SK-N-SH (cell line): ENCODE measurements around the gene CTCFL. TPM values are rescaled to one million over a fixed set of nuclear protein-coding genes. Genes with fewer than 3 reads are reported as not detected.
"Not testable (repeated sequence)": the region's sequence is repeated elsewhere in the genome, so short reads cannot be mapped to it uniquely, and the experiment has no call there.

Experiments
- CTCF ChIA-PET: fragments of 300-600, 350-600 bp; formaldehyde crosslinking; extraction: SDS; loops from one replicate; lab custom pipeline; 2021; lab: Yijun Ruan, JAX
- POLR2A ChIA-PET: fragments of 350-600 bp; sonication (Branson Sonifier 250); formaldehyde crosslinking; extraction: SDS; loops from one replicate; lab custom pipeline; 2020; ENCODE audit warnings: antibody characterized with exemption, inconsistent platforms; lab: Yijun Ruan, JAX
- DNase-seq: peaks from one replicate; pipeline ENCODE4 v3.0.0; 2012
- H2AFZ ChIP-seq: fragments of 200-600 bp; sonication (generic); 2 replicates; pipeline ENCODE4 v1.8.1; 2016; ENCODE audit warnings: antibody characterized with exemption, mild to moderate bottlenecking, low read depth
- H3F3A ChIP-seq: fragments of 200-600 bp; sonication (generic); replicated peaks from 2 replicates; pipeline ENCODE3; 2016; ENCODE audit warnings: antibody characterized with exemption, mild to moderate bottlenecking; ENCODE audit not compliant: insufficient read depth
- H3K27ac ChIP-seq, 2 experiments: fragments of 200-500 bp in 1 of 2; fragments of 200-600 bp in 1 of 2; sonication (Bioruptor generic) in 1 of 2; sonication (generic), shearing (Covaris generic) in 1 of 2; 2 replicates each; pipeline versions ENCODE4 v1.5.1 to v1.6.1; 2014 to 2016; ENCODE audit warnings: low read depth in 2 of 2, inconsistent platforms in 1 of 2, low read length in 1 of 2, mild to moderate bottlenecking in 1 of 2, mixed read lengths in 1 of 2
- H3K27me3 ChIP-seq: fragments of 200-600 bp; sonication (generic), shearing (Covaris generic); 2 replicates; pipeline ENCODE4 v1.6.1; 2016; ENCODE audit warnings: mixed run types; ENCODE audit not compliant: insufficient read depth
- H3K36me3 ChIP-seq, 2 experiments: fragments of 200-500 bp in 1 of 2; fragments of 200-600 bp in 1 of 2; sonication (Bioruptor generic) in 1 of 2; sonication (generic) in 1 of 2; replicated peaks in 1 of 2; 2 replicates each; pipeline versions ENCODE3 to v1.5.1; 2014 to 2016; ENCODE audit warnings: low read length in 1 of 2, mild to moderate bottlenecking in 1 of 2; ENCODE audit not compliant: insufficient read depth in 2 of 2, control insufficient read depth in 1 of 2
- H3K4me1 ChIP-seq, 2 experiments: fragments of 200-500 bp in 1 of 2; fragments of 200-600 bp in 1 of 2; sonication (Bioruptor generic) in 1 of 2; sonication (generic), shearing (Covaris generic) in 1 of 2; 2 replicates each; pipeline versions ENCODE4 v1.5.1 to v1.6.1; 2014 to 2016; ENCODE audit warnings: low read depth in 1 of 2, low read length in 1 of 2, mixed run types in 1 of 2; ENCODE audit not compliant: insufficient read depth in 2 of 2, control insufficient read depth in 1 of 2
- H3K4me2 ChIP-seq: fragments of 200-600 bp; sonication (generic), shearing (Covaris generic); 2 replicates; pipeline ENCODE4 v1.6.1; 2017; ENCODE audit warnings: mixed run types
- H3K4me3 ChIP-seq, 2 experiments: fragments of 200-500 bp in 1 of 2; fragments of 200-600 bp in 1 of 2; sonication (Bioruptor generic) in 1 of 2; sonication (generic), shearing (Covaris generic) in 1 of 2; 2 replicates each; pipeline versions ENCODE4 v1.5.1 to v1.8.1; 2014 to 2016; ENCODE audit warnings: low read depth in 2 of 2, inconsistent platforms in 1 of 2, low read length in 1 of 2, mild to moderate bottlenecking in 1 of 2, mixed read lengths in 1 of 2, moderate library complexity in 1 of 2
- H3K79me2 ChIP-seq: fragments of 200-600 bp; sonication (generic); 2 replicates; pipeline ENCODE4 v1.8.1; 2017; ENCODE audit warnings: mild to moderate bottlenecking; ENCODE audit not compliant: insufficient read depth
- H3K9ac ChIP-seq: fragments of 200-600 bp; sonication (generic); 2 replicates; pipeline ENCODE4 v1.6.1; 2017; ENCODE audit warnings: mixed run types
- H3K9me2 ChIP-seq: fragments of 200-600 bp; sonication (generic); 2 replicates; pipeline ENCODE4 v1.6.1; 2017; ENCODE audit warnings: mixed run types
- H3K9me3 ChIP-seq: fragments of 200-600 bp; sonication (generic); 2 replicates; pipeline ENCODE4 v1.6.1; 2017; ENCODE audit warnings: mixed run types, mild to moderate bottlenecking, moderate library complexity
- H4K20me1 ChIP-seq: fragments of 200-600 bp; sonication (generic); 2 replicates; pipeline ENCODE4 v1.6.1; 2017; ENCODE audit warnings: mild to moderate bottlenecking, mixed run types; ENCODE audit not compliant: insufficient read depth
- CHD2 ChIP-seq: fragments of 150-350 bp; IDR thresholded peaks from 2 replicates; pipeline ENCODE4 v1.6.1; 2018; ENCODE audit warnings: low read length; ENCODE audit not compliant: partially characterized antibody
- ELF1 ChIP-seq: IDR thresholded peaks from 2 replicates; pipeline ENCODE4 v1.4.0; 2012
- FOSL2 ChIP-seq: IDR thresholded peaks from 2 replicates; pipeline ENCODE4 v1.4.0; 2012; ENCODE audit warnings: low read depth, mild to moderate bottlenecking, moderate library complexity, borderline replicate concordance
- FOXJ3 ChIP-seq: sonication (generic); formaldehyde crosslinking; IDR thresholded peaks from 2 replicates; pipeline ENCODE4 v1.5.1; 2020; ENCODE audit warnings: mild to moderate bottlenecking, missing genetic modification reagents
- FOXM1 ChIP-seq: IDR thresholded peaks from 2 replicates; pipeline ENCODE4 v1.4.0; 2012; ENCODE audit warnings: low read depth, mild to moderate bottlenecking
- JUND ChIP-seq: IDR thresholded peaks from 2 replicates; pipeline ENCODE4 v1.4.0; 2012
- NFIC ChIP-seq: IDR thresholded peaks from 2 replicates; pipeline ENCODE4 v1.4.0; 2012; ENCODE audit warnings: borderline replicate concordance
- POLR2AphosphoS5 ChIP-seq: IDR thresholded peaks from 2 replicates; pipeline ENCODE4 v1.6.1; 2012; ENCODE audit warnings: low read depth, low read length
- RAD21 ChIP-seq: IDR thresholded peaks from 2 replicates; pipeline ENCODE4 v1.6.1; 2012; ENCODE audit warnings: mild to moderate bottlenecking, low read length
- SMC3 ChIP-seq: IDR thresholded peaks from 2 replicates; pipeline ENCODE4 v1.6.1; 2012; ENCODE audit warnings: low read depth, low read length, improper control_type of control experiment
- TCF12 ChIP-seq: IDR thresholded peaks from 2 replicates; pipeline ENCODE4 v1.4.0; 2012
- WGBS: methylation state at CpG from one replicate; pipeline ENCODE4 v1.1.6; 2017; ENCODE audit warnings: low lambda C conversion rate; 5-methylcytosine and 5-hydroxymethylcytosine counted together
- polyA plus RNA-seq, 3 experiments: library from polyadenylated mRNA; depleted of rRNA; stranded (reverse); fragments of >200 nt; gene quantifications; 2 replicates each; pipeline ENCODE4 v1.2.3, GENCODE V29; 2012
- TF ChIP-seq, protein P1 (sequence below): IDR thresholded peaks from 2 replicates; pipeline ENCODE4 v1.6.1; 2012; ENCODE audit warnings: mild to moderate bottlenecking, low read depth, low read length, moderate library complexity

Gene CTCFL
- polyA plus RNA-seq, 1 of the 3 experiments (the other 2 are of a cell fraction) = not detected

DNA sequence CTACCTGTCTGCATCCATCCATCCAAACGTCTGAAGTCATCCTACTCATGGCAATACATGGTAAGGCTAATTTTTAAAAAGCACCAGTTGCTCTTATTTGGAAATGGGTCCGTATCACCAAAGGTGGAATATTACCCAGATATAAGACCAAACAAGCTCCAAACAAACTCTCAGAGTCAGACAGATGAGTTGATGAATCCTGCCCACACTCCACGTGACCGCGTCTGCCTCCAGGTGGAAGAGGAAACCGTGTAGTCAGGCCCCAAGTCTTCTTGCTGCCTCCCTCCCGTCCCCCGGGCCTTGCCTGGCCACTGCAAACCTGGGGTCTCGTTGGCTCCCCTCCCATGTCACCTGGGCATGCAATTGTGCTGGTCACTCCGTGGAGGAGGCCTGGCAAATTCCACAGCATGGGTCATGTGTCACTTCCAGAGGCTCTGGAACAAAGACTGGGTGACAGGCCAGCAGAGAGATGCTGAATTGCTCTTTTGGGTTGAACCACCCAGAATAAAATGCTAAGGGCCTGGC is 31.8 kb downstream of the CTCFL start (continued):
- TF ChIP-seq, protein P1, sequence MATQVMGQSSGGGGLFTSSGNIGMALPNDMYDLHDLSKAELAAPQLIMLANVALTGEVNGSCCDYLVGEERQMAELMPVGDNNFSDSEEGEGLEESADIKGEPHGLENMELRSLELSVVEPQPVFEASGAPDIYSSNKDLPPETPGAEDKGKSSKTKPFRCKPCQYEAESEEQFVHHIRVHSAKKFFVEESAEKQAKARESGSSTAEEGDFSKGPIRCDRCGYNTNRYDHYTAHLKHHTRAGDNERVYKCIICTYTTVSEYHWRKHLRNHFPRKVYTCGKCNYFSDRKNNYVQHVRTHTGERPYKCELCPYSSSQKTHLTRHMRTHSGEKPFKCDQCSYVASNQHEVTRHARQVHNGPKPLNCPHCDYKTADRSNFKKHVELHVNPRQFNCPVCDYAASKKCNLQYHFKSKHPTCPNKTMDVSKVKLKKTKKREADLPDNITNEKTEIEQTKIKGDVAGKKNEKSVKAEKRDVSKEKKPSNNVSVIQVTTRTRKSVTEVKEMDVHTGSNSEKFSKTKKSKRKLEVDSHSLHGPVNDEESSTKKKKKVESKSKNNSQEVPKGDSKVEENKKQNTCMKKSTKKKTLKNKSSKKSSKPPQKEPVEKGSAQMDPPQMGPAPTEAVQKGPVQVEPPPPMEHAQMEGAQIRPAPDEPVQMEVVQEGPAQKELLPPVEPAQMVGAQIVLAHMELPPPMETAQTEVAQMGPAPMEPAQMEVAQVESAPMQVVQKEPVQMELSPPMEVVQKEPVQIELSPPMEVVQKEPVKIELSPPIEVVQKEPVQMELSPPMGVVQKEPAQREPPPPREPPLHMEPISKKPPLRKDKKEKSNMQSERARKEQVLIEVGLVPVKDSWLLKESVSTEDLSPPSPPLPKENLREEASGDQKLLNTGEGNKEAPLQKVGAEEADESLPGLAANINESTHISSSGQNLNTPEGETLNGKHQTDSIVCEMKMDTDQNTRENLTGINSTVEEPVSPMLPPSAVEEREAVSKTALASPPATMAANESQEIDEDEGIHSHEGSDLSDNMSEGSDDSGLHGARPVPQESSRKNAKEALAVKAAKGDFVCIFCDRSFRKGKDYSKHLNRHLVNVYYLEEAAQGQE = no peak
- TF ChIP-seq FOXJ3 (CRISPR knock-in tag) (no peak), ELF1 (no peak), FOXM1 (no peak), FOSL2 (no peak)

DNA sequence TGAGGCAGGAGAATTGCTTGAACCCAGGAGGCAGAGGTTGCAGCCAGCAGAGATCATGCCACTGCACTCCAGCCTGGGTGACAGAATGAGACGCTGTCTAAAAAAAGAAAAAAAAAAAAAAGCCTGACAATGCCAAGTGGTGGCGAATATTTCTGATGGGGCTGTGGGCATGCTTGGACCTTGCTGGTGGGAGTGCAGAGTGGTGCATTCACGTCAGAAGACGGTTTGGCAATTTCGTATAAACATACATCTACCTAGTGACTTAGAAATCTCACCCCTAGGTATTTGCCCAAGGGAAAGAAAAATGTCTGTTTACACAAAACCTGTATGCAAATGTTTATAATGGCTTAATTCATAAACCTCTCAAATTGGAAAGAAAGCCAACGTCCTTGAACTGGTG is 33.6 kb downstream of the CTCFL start:
- Histone ChIP-seq H3F3A (no peaks in the 10 kb centered on the region), H3K27me3 (no peaks in the 10 kb centered on the region; the same call in 1 of the 2 replicates), H3K9me2 (no peaks in the 10 kb centered on the region), H3K9me3 (no peaks in the 10 kb centered on the region), H4K20me1 (no peaks in the 10 kb centered on the region), H3K4me3 (no peak overlapping the region), H3K4me1 (peaks cover 0 to 6% of the 10 kb centered on the region in 2 experiments; a peak in 2 of 4 replicates), H3K79me2 (no peaks in the 10 kb centered on the region), H3K9ac (no peak overlapping the region), H3K36me3 (no peaks in the 10 kb centered on the region), H3K27ac (no peak overlapping the region), H2AFZ (no peak overlapping the region), H3K4me2 (no peak overlapping the region)
- ChIA-PET CTCF (interaction anchor here (4.1 kb wide), 1 partner anchor 111 kb away, joined by 37 read pairs; no protein-coding TSS in a partner anchor), POLR2A (no interaction called here)
- TF ChIP-seq POLR2AphosphoS5 (no peak), NFIC (no peak), CHD2 (no peak), JUND (no peak), SMC3 (no peak), FOXJ3 (CRISPR knock-in tag) (no peak), ELF1 (no peak), RAD21 (no peak), TCF12 (no peak), FOXM1 (no peak)
- 72% methylated on average over 6 of the region's 6 CpGs for WGBS
- DNase-seq = no peak

DNA sequence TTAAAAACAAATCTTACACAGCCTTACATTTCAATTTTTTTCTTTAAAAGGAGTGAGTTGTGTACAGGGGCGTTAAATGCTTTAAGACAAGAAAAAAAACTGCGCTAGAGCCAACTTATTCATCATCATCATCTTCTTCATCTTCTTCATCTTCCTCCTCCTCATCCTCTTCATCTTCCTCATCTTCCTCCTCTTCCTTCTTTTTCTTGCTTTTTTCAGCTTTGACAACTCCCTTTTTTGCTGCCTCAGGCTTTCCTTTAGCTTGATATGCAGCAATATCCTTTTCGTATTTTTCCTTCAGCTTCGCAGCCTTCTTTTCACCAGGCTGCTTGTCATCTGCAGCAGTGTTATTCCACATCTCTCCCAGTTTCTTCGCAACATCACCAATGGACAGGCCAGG is 36.7 kb downstream of the CTCFL start:
- H3K4me3 ChIP-seq, H3K4me2 ChIP-seq, H3K9me2 ChIP-seq, H3K9me3 ChIP-seq, H3K27me3 ChIP-seq, H3K9ac ChIP-seq, H4K20me1 ChIP-seq, H3K36me3 ChIP-seq, H3K27ac ChIP-seq, POLR2A ChIA-PET, H3K79me2 ChIP-seq, H3K4me1 ChIP-seq, H2AFZ ChIP-seq, H3F3A ChIP-seq, DNase-seq: not testable (repeated sequence)
- CTCF ChIA-PET = interaction anchor here (0.9 to 2.7 kb wide), 2 partner anchors 10 to 106 kb away, joined by 3 to 9 read pairs; no protein-coding TSS in a partner anchor
- whole genome bisulfite sequencing = 67% methylated on average over 5 of the region's 5 CpGs
